ENCODE measurements around the gene PLCH2. TPM values are rescaled to one million over a fixed set of nuclear protein-coding genes. Genes with fewer than 3 reads are reported as not detected.

PLCH2 gene
- total RNA-seq, 5 donors from 2014 or later (not counting 1 experiment from before 2014, with no cell fraction given) = 20.2 to 59.1 (median 27.9) TPM

- no peaks in the 10 kb centered on the region for H3K9me3 Mint-ChIP-seq
- Histone ChIP-seq H3K4me1 (ENCODE audit: control insufficient read depth in 1 of 2, extremely low read depth in 1 of 2, insufficient read depth in 2 of 2, low read length in 2 of 2) (peaks cover 23 to 72% of the 10 kb centered on the region in 2 experiments), H3K36me3 (ENCODE audit: control insufficient read depth in 2 of 2, extremely low read depth in 1 of 2, insufficient read depth in 1 of 2, low read length in 1 of 2) (no peaks in the 10 kb centered on the region), H3K9me3 (no peaks in the 10 kb centered on the region), H3K27me3 (replicated peaks in 1 of 2; ENCODE audit: control insufficient read depth in 2 of 2, extremely low read depth in 1 of 2, insufficient read depth in 2 of 2, low read length in 1 of 2) (peaks cover 0 to 57% of the 10 kb centered on the region in 2 experiments), H3K4me3 (ENCODE audit: control insufficient read depth in 1 of 2, extremely low read depth in 1 of 2, low read length in 1 of 2) (no peak overlapping the region), H3K27ac (ENCODE audit: low read length) (no peak overlapping the region)
- POLR2A ChIA-PET = no interaction called here
- peaks cover 0 to 26% of the 10 kb centered on the region in 2 donors for H3K27me3 Mint-ChIP-seq
- H3K4me1 Mint-ChIP-seq = peaks cover 31 to 45% (median 42%) of the 10 kb centered on the region in 3 donors
- ATAC-seq (replicated peaks in 1 of 4) (no peak), DNase-seq (no peak)
- CTCF ChIA-PET = no interaction called here
- 95% methylated on average over 11 of the region's 12 CpGs for WGBS (ENCODE audit: insufficient coverage)
- H3K4me3 Mint-ChIP-seq = no peak overlapping the region
- no peaks in the 10 kb centered on the region for H3K36me3 Mint-ChIP-seq
- no peak overlapping the region for H3K27ac Mint-ChIP-seq
Observed at GRCh38 chr1:2528016-2528415, 51.9 kb downstream of the PLCH2 start.

DNA sequence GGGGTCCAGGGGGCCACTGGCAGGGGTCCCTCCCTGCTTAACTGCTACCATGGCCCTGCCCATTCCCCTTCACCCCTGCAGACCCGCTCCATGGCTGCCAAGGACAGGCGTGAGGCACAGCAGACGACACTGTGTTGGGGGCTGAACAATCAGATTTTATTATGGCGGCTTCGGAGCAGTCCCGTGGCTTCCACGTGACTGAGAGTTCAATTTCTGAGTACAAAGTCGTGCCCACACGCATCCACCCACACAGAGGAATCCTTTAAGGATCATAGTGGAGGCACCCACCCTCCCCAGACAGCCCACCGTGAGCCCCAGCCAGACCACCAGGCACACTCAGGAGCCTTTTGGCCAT is 52.5 kb downstream of the PLCH2 start:
- WGBS (ENCODE audit: insufficient coverage) = 76% methylated on average over 3 of the region's 10 CpGs
- Mint-ChIP-seq H3K4me3 (peak overlapping the region in 2 of 3 donors; percentile 67 to 81), H3K9me3 (no peaks in the 10 kb centered on the region), H3K36me3 (no peaks in the 10 kb centered on the region), H3K4me1 (peaks cover 25 to 40% (median 37%) of the 10 kb centered on the region in 3 donors), H3K27ac (no peak overlapping the region), H3K27me3 (peaks cover 0 to 29% of the 10 kb centered on the region in 2 donors)
- ChIA-PET CTCF (no interaction called here), POLR2A (no interaction called here)
- H3K27me3 ChIP-seq (replicated peaks in 1 of 2; ENCODE audit: control insufficient read depth in 2 of 2, extremely low read depth in 1 of 2, insufficient read depth in 2 of 2, low read length in 1 of 2) = peaks cover 0 to 63% of the 10 kb centered on the region in 2 experiments
- peaks cover 19 to 66% of the 10 kb centered on the region in 2 experiments for H3K4me1 ChIP-seq (ENCODE audit: control insufficient read depth in 1 of 2, extremely low read depth in 1 of 2, insufficient read depth in 2 of 2, low read length in 2 of 2)
- H3K9me3 ChIP-seq = no peaks in the 10 kb centered on the region
- H3K27ac ChIP-seq (ENCODE audit: low read length) = no peak overlapping the region
- ATAC-seq (replicated peaks in 1 of 4) = no peak
- no peaks in the 10 kb centered on the region for H3K36me3 ChIP-seq (ENCODE audit: control insufficient read depth in 2 of 2, extremely low read depth in 1 of 2, insufficient read depth in 1 of 2, low read length in 1 of 2)
- no peak overlapping the region for H3K4me3 ChIP-seq (ENCODE audit: control insufficient read depth in 1 of 2, extremely low read depth in 1 of 2, low read length in 1 of 2)
- DNase-seq = no peak

GRCh38 chr1:2528966-2529783 is 53.1 kb downstream of the PLCH2 start:
- H3K9me3 Mint-ChIP-seq = no peaks in the 10 kb centered on the region
- POLR2A ChIA-PET = no interaction called here
- peak overlapping the region; percentile 67 to 81 (median 72) for H3K4me3 Mint-ChIP-seq
- DNase-seq (peak in 25 of 35 experiments; percentile 26 to 73 (median 41)), ATAC-seq (replicated peaks in 1 of 4) (no peak)
- Histone ChIP-seq H3K27ac (ENCODE audit: low read length) (no peak overlapping the region), H3K4me1 (ENCODE audit: control insufficient read depth in 1 of 2, extremely low read depth in 1 of 2, insufficient read depth in 2 of 2, low read length in 2 of 2) (peaks cover 20 to 60% of the 10 kb centered on the region in 2 experiments), H3K9me3 (no peaks in the 10 kb centered on the region), H3K36me3 (ENCODE audit: control insufficient read depth in 2 of 2, extremely low read depth in 1 of 2, insufficient read depth in 1 of 2, low read length in 1 of 2) (no peaks in the 10 kb centered on the region), H3K27me3 (replicated peaks in 1 of 2; ENCODE audit: control insufficient read depth in 2 of 2, extremely low read depth in 1 of 2, insufficient read depth in 2 of 2, low read length in 1 of 2) (peaks cover 0 to 69% of the 10 kb centered on the region in 2 experiments), H3K4me3 (ENCODE audit: control insufficient read depth in 1 of 2, extremely low read depth in 1 of 2, low read length in 1 of 2) (peak overlapping the region; percentile 23 to 63)
- H3K27ac Mint-ChIP-seq = no peak overlapping the region
- peaks cover 0 to 29% of the 10 kb centered on the region in 2 donors for H3K27me3 Mint-ChIP-seq
- no peaks in the 10 kb centered on the region for H3K36me3 Mint-ChIP-seq
- WGBS (ENCODE audit: insufficient coverage) = 4% methylated on average over 81 of the region's 84 CpGs
- CTCF ChIA-PET = interaction anchor here in 1 of 2 donors (0.5 kb wide), 1 partner anchor 58 kb away, joined by 3 read pairs; no protein-coding TSS in a partner anchor
- H3K4me1 Mint-ChIP-seq = peaks cover 19 to 35% (median 33%) of the 10 kb centered on the region in 3 donors

DNA sequence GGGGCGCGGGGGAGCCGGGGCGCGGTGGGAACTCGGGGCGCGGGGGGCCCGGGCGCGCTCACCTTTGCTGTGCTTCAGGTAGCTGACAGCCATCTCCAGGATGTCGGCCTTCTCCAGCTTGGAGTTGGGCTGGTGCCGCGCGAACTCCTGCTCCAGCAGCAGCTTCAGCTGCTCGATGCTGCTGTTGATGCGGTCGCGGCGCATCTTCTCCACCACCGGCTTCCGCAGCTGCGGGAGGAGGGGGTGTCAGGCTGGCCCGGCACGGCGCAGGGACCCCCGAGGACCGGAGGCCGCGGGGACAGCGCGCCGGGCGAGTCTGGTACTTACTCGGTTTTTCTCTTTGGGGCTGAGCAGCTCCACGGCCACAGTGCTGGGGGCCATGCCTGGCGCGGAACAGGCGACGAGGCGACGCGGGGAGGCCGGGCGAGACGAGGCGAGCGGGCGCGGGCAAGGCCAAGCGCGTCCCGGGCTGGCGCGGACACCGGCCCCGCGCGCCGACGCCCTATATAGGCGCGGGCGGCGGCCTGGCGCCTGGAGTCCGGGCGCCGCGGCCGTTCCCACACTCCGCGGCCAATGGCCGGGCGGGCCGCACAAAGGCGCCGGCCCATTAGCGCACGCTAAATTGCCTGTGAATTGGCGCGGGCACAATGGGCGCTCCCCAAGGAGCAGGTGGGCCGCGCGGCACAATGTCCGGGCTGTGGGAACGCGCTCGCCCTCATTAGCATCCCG is 53.9 kb downstream of the PLCH2 start, which contains the start of gene HES5:
Gene HES5, minus strand, starts transcription at position 480 of the 729 bp plus-strand sequence. Its CDS starts 99 bp downstream, at position 381.
- POLR2A ChIA-PET = no interaction called here
- H3K27me3 Mint-ChIP-seq = peaks cover 0 to 31% of the 10 kb centered on the region in 2 donors
- ATAC-seq (replicated peaks in 1 of 4) = no peak

GRCh38 chr1:2530513-2531361 is 54.6 kb downstream of the PLCH2 start:
- Histone ChIP-seq H3K36me3 (ENCODE audit: control insufficient read depth in 2 of 2, extremely low read depth in 1 of 2, insufficient read depth in 1 of 2, low read length in 1 of 2) (no peaks in the 10 kb centered on the region), H3K9me3 (no peaks in the 10 kb centered on the region), H3K4me3 (ENCODE audit: control insufficient read depth in 1 of 2, extremely low read depth in 1 of 2, low read length in 1 of 2) (peak overlapping the region in 1 of 2 donors; percentile 66), H3K27ac (ENCODE audit: low read length) (no peak overlapping the region), H3K4me1 (ENCODE audit: control insufficient read depth in 1 of 2, extremely low read depth in 1 of 2, insufficient read depth in 2 of 2, low read length in 2 of 2) (peaks cover 10 to 45% of the 10 kb centered on the region in 2 experiments), H3K27me3 (replicated peaks in 1 of 2; ENCODE audit: control insufficient read depth in 2 of 2, extremely low read depth in 1 of 2, insufficient read depth in 2 of 2, low read length in 1 of 2) (peaks cover 0 to 82% of the 10 kb centered on the region in 2 experiments)
- no peaks in the 10 kb centered on the region for H3K36me3 Mint-ChIP-seq
- peak overlapping the region; percentile 24 to 73 (median 25) for H3K4me3 Mint-ChIP-seq
- H3K27ac Mint-ChIP-seq = no peak overlapping the region
- H3K27me3 Mint-ChIP-seq = peaks cover 0 to 35% of the 10 kb centered on the region in 2 donors
- no peaks in the 10 kb centered on the region for H3K9me3 Mint-ChIP-seq
- ATAC-seq (replicated peaks in 1 of 4) (no peak), DNase-seq (peak in 2 of 35 experiments; percentile 25 to 40)
- CTCF ChIA-PET = interaction anchor here in 1 of 2 donors (0.6 kb wide), 1 partner anchor 912 kb away, joined by 10 read pairs; no protein-coding TSS in a partner anchor
- POLR2A ChIA-PET = interaction anchor here in 1 of 2 donors (0.6 kb wide), 1 partner anchor 1367 kb away, joined by 3 read pairs; no protein-coding TSS in a partner anchor
- 15% methylated on average over 17 of the region's 30 CpGs for WGBS (ENCODE audit: insufficient coverage)
- peaks cover 8 to 22% (median 20%) of the 10 kb centered on the region in 3 donors for H3K4me1 Mint-ChIP-seq

More for the DNA sequence above, 53.9 kb downstream of the PLCH2 start, which contains the start of gene HES5:
- peaks cover 0 to 76% of the 10 kb centered on the region in 2 experiments for H3K27me3 ChIP-seq (replicated peaks in 1 of 2; ENCODE audit: control insufficient read depth in 2 of 2, extremely low read depth in 1 of 2, insufficient read depth in 2 of 2, low read length in 1 of 2)
- Mint-ChIP-seq H3K4me3 (peak within 1 kb of the TSS; percentile 67 to 81 (median 72)), H3K9me3 (no peaks in the 10 kb centered on the region), H3K36me3 (no peaks in the 10 kb centered on the region), H3K4me1 (peaks cover 12 to 27% (median 25%) of the 10 kb centered on the region in 3 donors), H3K27ac (no peak within 1 kb of the TSS)
- H3K9me3 ChIP-seq = no peaks in the 10 kb centered on the region
- no peak within 1 kb of the TSS for H3K27ac ChIP-seq (ENCODE audit: low read length)
- H3K36me3 ChIP-seq (ENCODE audit: control insufficient read depth in 2 of 2, extremely low read depth in 1 of 2, insufficient read depth in 1 of 2, low read length in 1 of 2) = no peaks in the 10 kb centered on the region
- WGBS (ENCODE audit: insufficient coverage) = 2% methylated on average over 87 of the region's 91 CpGs
- CTCF ChIA-PET = no interaction called here
- DNase-seq = peak in 2 of 35 experiments; percentile 31 to 47
- H3K4me1 ChIP-seq (ENCODE audit: control insufficient read depth in 1 of 2, extremely low read depth in 1 of 2, insufficient read depth in 2 of 2, low read length in 2 of 2) = peaks cover 15 to 53% of the 10 kb centered on the region in 2 experiments
- H3K4me3 ChIP-seq (ENCODE audit: control insufficient read depth in 1 of 2, extremely low read depth in 1 of 2, low read length in 1 of 2) = peak within 1 kb of the TSS; percentile 23 to 66
